Smooth muscle cell of the umbilical artery (primary cell): Measurements from ENCODE around the gene PRXL2B. TPM values are rescaled to one million over a fixed set of nuclear protein-coding genes. Genes with fewer than 3 reads are reported as not detected.

Experiments used
- total RNA-seq: library from RNA; depleted of rRNA; stranded (reverse); fragments of >200 nt; gene quantifications from 2 replicates; pipeline ENCODE4 v1.2.3, GENCODE V29; 2014

The PRXL2B gene, protein sequence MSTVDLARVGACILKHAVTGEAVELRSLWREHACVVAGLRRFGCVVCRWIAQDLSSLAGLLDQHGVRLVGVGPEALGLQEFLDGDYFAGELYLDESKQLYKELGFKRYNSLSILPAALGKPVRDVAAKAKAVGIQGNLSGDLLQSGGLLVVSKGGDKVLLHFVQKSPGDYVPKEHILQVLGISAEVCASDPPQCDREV
- total RNA-seq, result 8.9 and 20.4 TPM in 2 replicates

DNA sequence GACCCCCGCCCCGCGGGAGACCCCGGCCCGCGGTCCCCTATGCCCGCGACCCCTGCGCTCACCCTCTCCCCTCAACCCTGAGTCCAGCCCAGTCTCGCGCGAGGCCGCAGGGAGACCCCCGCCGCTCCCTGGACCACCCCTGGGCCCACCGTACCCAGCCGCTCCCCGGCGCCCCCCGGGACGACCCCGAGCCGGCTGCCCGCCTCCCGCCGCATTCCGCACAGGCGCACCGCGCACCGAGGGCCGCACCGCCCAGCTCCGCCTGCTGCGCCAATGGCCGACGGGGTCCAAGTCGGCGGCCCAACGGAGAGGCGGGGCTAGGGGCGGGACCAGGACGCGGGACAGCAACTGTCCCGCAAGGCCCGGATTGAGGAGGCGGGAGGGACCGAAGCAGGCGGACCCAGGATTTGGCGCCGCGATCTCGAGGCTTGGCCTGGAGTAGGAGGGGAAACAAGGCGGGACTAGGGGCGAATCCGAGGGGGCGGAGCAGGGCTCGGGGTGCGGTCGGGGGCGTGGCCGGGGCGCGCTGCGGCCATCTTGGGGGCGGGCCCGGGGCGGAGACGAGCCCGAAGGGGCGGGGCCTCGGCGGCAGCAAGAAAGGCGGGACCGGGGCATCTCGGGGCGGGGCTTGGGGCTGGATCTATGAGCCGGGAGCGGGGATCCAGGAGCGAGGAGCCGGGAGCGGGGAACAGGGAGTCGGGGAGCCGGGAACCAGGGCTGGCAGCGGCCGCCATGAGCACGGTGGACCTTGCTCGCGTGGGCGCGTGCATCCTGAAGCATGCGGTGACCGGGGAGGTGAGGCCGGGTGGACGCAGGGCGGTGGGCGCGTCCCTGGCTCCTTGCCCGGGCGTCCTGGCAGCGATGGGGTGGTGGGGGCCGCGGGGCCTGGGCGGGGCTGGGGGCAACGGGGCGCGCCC, at the start of gene PRXL2B:
PRXL2B (plus strand) TSS at position 624 of the 917 bp plus-strand sequence; CDS start at position 733, 109 bp downstream.

DNA sequence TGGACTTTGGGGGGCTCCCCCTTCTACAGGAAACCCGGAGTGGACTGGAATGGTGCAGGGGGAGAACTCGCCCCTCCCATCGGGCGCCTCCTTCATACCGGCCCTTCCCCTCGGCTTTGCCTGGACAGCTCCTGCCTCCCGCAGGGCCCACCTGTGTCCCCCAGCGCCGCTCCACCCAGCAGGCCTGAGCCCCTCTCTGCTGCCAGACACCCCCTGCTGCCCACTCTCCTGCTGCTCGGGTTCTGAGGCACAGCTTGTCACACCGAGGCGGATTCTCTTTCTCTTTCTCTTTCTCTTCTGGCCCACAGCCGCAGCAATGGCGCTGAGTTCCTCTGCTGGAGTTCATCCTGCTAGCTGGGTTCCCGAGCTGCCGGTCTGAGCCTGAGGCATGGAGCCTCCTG, 30.3 kb upstream of the PRXL2B start, which contains the start of gene TNFRSF14:
TNFRSF14 (plus strand) TSS at position 95 of the 401 bp plus-strand sequence; CDS start at position 389, 294 bp downstream.

GRCh38 chr1:2632561-2633361, 46.2 kb downstream of the PRXL2B start, which contains the start of gene MMEL1:
TSS of gene MMEL1 (minus strand) at chr1:2633016. CDS start at chr1:2629484, 3,532 bp downstream.

Other genes with a start within 250 kb of the PRXL2B start
- gene MORN1, start 195.2 kb upstream of the PRXL2B start, total RNA-seq, result 13.1 and 21.2 TPM in 2 replicates
- gene RER1, start 194.9 kb upstream of the PRXL2B start, total RNA-seq, result 88.2 and 107 TPM in 2 replicates
- gene PEX10, start 174.2 kb upstream of the PRXL2B start, total RNA-seq, result 27.9 and 31.7 TPM in 2 replicates
- under 0.01 and 0.09 TPM in 2 replicates for gene PLCH2, start 110.5 kb upstream of the PRXL2B start, total RNA-seq
- 22.6 and 25.8 TPM in 2 replicates for gene PANK4, start 60.2 kb upstream of the PRXL2B start, total RNA-seq
- gene HES5, start 56.5 kb upstream of the PRXL2B start, total RNA-seq, result not detected in 2 replicates
- gene TNFRSF14, start 30.4 kb upstream of the PRXL2B start, total RNA-seq, result 1.8 and 4.8 TPM in 2 replicates
- 0.37 TPM in 1 of 2 replicates, not detected in the other for gene MMEL1, start 46.2 kb downstream of the PRXL2B start, total RNA-seq
- under 0.01 and 0.18 TPM in 2 replicates for gene TTC34, start 214.9 kb downstream of the PRXL2B start, total RNA-seq